CD4-positive, alpha-beta T cell (primary cell): ENCODE measurements around the gene ELAVL1. TPM values are rescaled to one million over a fixed set of nuclear protein-coding genes. Genes with fewer than 3 reads are reported as not detected.

Source experiments
- ATAC-seq: fragments of 200-7000 bp; cut with Tn5 transposase; one replicate; pipeline ENCODE4 v1.10.0; 2022; ENCODE audit warnings: mild to moderate bottlenecking; ENCODE audit not compliant: poor library complexity
- CTCF ChIA-PET: fragments of 350-600 bp; sonication (Branson Sonifier 250); formaldehyde crosslinking; loops from one replicate; lab custom pipeline; 2021; ENCODE audit warnings: antibody characterized with exemption, inconsistent platforms; lab: Charles Lee
- POLR2A ChIA-PET: fragments of 350-600 bp; sonication (Branson Sonifier 250); formaldehyde crosslinking; loops from one replicate; lab custom pipeline; 2021; ENCODE audit warnings: antibody characterized with exemption, inconsistent platforms; lab: Charles Lee
- DNase-seq, 14 experiments: peaks; one replicate each; pipeline ENCODE4 v3.0.0-alpha.2; 2013 to 2020; ENCODE audit warnings: mixed read lengths in 2 of 14
- H3K27ac ChIP-seq, 2 donors: one replicate each; pipeline versions ENCODE4 v1.5.1 to v1.7.0; 2013; ENCODE audit warnings: low read length in 2 of 2, low read depth in 1 of 2, mild to moderate bottlenecking in 1 of 2
- H3K27me3 ChIP-seq, 2 experiments: 1 replicate in 1 of 2; 2 replicates in 1 of 2; pipeline versions ENCODE4 v1.6.1 to v1.7.0; 2013; ENCODE audit warnings: low read length in 2 of 2, control low read depth in 1 of 2, mild to moderate bottlenecking in 1 of 2, moderate library complexity in 1 of 2; ENCODE audit not compliant: insufficient read depth in 2 of 2, control insufficient read depth in 1 of 2
- H3K36me3 ChIP-seq: one replicate; pipeline ENCODE4 v1.6.1; 2013; ENCODE audit warnings: low read length, control low read depth; ENCODE audit not compliant: insufficient read depth
- H3K4me1 ChIP-seq: one replicate; pipeline ENCODE4 v1.6.1; 2013; ENCODE audit warnings: low read length, control low read depth; ENCODE audit not compliant: insufficient read depth
- H3K4me3 ChIP-seq: one replicate; pipeline ENCODE4 v1.5.1; 2013; ENCODE audit warnings: mild to moderate bottlenecking, low read length, moderate library complexity
- H3K9me3 ChIP-seq, 2 experiments: 1 replicate in 1 of 2; 2 replicates in 1 of 2; pipeline versions ENCODE4 v1.6.1 to v1.7.0; 2013; ENCODE audit warnings: low read length in 2 of 2, mild to moderate bottlenecking in 2 of 2, control low read depth in 1 of 2, moderate library complexity in 1 of 2; ENCODE audit not compliant: control insufficient read depth in 1 of 2, insufficient read depth in 1 of 2
- H3K27ac Mint-ChIP-seq: one replicate; pipeline ENCODE4 v1.8.0; 2020; ENCODE audit warnings: mixed read lengths
- H3K27me3 Mint-ChIP-seq: one replicate; pipeline ENCODE4 v1.8.0; 2021; ENCODE audit warnings: mixed read lengths
- H3K36me3 Mint-ChIP-seq: one replicate; pipeline ENCODE4 v1.8.0; 2021; ENCODE audit warnings: low read depth, mixed read lengths
- H3K4me1 Mint-ChIP-seq: one replicate; pipeline ENCODE4 v1.8.0; 2021; ENCODE audit warnings: low read depth, mixed read lengths
- H3K4me3 Mint-ChIP-seq: one replicate; pipeline ENCODE4 v1.8.0; 2020; ENCODE audit warnings: mild to moderate bottlenecking, mixed read lengths
- H3K9me3 Mint-ChIP-seq: one replicate; pipeline ENCODE4 v1.8.0; 2020; ENCODE audit warnings: mixed read lengths
- intact Hi-C, 2 experiments: fragments of 100-400 bp; cut with DNase I in 1 of 2; cut with micrococcal nuclease in 1 of 2; formaldehyde crosslinking; loops; one replicate each; pipeline versions ENCODE4 v1.15.1 to v1.9.0; 2023 to 2025; cut with DNase I, micrococcal nuclease
- total RNA-seq, 174 experiments: library from RNA in 2 of 174; stranded (reverse) in 2 of 174; gene quantifications; one replicate each; pipeline ENCODE4 v1.2.3 and lab custom pipeline; 2021 to 2026
- TF ChIP-seq, protein P1 (sequence below): fragments of 200-600 bp; IDR thresholded peaks from one replicate; pipeline ENCODE4 v1.8.0; 2022; ENCODE audit warnings: antibody characterized with exemption, mild to moderate bottlenecking

Gene ELAVL1
- total RNA-seq, 2 experiments from 2014 or later, result 17.1 to 20.8 TPM

DNA sequence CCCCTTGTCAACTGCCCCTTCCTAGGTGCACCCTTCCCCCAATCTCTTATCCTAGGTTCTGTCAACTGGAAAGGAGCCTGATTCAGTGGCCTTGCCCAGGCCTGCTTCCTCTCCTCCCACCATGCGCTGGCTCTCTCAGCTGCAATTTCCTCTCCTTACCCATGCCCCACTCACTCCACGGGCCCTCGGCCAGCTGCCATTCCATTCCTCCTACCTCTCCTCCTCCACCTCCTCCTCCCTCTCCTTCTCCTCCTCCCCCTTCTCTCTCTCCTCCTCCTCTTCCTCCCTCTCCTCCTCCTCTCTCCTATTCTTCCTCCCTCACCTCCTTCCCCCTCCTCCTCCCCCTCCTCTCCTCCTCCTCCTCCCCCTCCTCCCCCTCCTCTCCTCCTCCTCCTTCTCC is 52.4 kb downstream of the ELAVL1 start:
- Histone ChIP-seq H3K9me3 (no peaks in the 10 kb centered on the region), H3K27ac (no peak overlapping the region), H3K4me3 (no peak overlapping the region), H3K4me1 (no peaks in the 10 kb centered on the region), H3K36me3 (no peaks in the 10 kb centered on the region), H3K27me3 (no peaks in the 10 kb centered on the region)
- TF ChIP-seq, protein P1, sequence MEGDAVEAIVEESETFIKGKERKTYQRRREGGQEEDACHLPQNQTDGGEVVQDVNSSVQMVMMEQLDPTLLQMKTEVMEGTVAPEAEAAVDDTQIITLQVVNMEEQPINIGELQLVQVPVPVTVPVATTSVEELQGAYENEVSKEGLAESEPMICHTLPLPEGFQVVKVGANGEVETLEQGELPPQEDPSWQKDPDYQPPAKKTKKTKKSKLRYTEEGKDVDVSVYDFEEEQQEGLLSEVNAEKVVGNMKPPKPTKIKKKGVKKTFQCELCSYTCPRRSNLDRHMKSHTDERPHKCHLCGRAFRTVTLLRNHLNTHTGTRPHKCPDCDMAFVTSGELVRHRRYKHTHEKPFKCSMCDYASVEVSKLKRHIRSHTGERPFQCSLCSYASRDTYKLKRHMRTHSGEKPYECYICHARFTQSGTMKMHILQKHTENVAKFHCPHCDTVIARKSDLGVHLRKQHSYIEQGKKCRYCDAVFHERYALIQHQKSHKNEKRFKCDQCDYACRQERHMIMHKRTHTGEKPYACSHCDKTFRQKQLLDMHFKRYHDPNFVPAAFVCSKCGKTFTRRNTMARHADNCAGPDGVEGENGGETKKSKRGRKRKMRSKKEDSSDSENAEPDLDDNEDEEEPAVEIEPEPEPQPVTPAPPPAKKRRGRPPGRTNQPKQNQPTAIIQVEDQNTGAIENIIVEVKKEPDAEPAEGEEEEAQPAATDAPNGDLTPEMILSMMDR, result no peak
- ChIA-PET POLR2A (interaction anchor here (1.7 kb wide), 1 partner anchor 9 kb away, joined by 8 read pairs; the partner anchor contains the start of gene TIMM44), CTCF (interaction anchor here (1.2 kb wide), 1 partner anchor 9 kb away, joined by 4 read pairs; the partner anchor contains the start of gene TIMM44)
- Mint-ChIP-seq H3K4me1 (no peaks in the 10 kb centered on the region), H3K36me3 (no peaks in the 10 kb centered on the region), H3K4me3 (no peak overlapping the region), H3K27me3 (no peaks in the 10 kb centered on the region), H3K27ac (no peak overlapping the region), H3K9me3 (no peaks in the 10 kb centered on the region)
- ATAC-seq, result no peak
- no peak for DNase-seq
- intact Hi-C loops, result no loop called here

DNA sequence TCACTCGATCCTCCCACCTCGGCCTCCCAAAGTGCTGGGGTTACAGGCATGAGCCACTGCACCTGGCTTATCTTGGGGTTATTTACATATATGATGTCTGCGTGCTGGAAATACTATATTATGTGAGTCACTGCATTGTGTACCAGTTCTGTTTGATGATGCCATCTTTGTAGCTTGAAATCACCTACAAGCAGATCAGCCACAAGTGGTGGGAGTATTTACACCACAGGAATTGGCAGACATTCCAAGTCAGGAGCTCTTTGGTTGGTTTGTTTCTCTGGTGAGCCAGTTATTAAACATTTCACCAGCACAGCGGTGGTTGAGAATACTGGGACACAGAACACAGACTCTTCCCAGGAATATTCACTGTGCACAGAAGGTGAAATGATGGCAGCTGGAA is 57.5 kb downstream of the ELAVL1 start:
- Mint-ChIP-seq H3K36me3 (peaks cover 9% of the 10 kb centered on the region), H3K4me1 (peaks cover 15% of the 10 kb centered on the region), H3K27ac (no peak overlapping the region), H3K9me3 (no peaks in the 10 kb centered on the region), H3K4me3 (no peak overlapping the region), H3K27me3 (no peaks in the 10 kb centered on the region)
- Histone ChIP-seq H3K27ac (no peak overlapping the region), H3K36me3 (no peaks in the 10 kb centered on the region), H3K27me3 (no peaks in the 10 kb centered on the region), H3K4me3 (no peak overlapping the region), H3K9me3 (no peaks in the 10 kb centered on the region), H3K4me1 (peaks cover 14% of the 10 kb centered on the region)
- CTCF ChIA-PET, result no interaction called here
- DNase-seq (no peak), ATAC-seq (no peak)
- TF ChIP-seq, protein P1, result no peak
- POLR2A ChIA-PET, result no interaction called here
- intact Hi-C loops, result loop anchor here (10.0 kb wide), 5 partner anchors 57 to 843 kb away; partner anchors contain the start of genes ELAVL1 (in 1 of the 2) and RAB11B (in 1 of the 2)

DNA sequence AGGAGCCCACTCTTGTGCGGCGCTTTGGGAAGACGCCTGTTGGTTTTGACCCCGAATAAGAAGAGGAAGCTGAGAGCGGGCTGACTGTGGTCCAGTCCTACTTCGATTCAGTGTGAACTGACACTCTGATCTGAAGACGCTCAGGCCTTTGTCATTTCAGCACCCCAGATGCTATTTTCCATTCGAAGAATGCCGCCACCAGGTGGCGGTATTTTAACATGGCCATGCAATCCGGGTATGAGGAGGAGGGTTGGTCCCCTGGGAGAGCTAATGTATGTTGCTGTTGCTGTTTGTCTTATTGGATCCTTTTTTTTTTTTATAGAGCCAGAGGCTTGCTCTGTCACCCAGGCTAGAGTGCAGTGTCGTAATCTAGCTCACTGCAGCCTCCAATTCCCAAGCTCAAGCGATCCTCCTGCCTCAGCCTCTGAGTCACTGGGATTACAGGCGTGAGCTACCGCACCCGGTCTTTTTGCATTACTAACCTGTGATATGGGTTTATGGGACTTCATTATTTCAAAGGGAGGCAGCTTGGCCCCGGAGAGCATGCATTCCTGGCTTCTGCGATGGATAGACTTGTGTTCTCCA is 61.2 kb downstream of the ELAVL1 start:
- intact Hi-C loops, result loop anchor here (1.0 to 10.0 kb wide), 10 partner anchors 17 to 888 kb away; partner anchors contain the start of genes CTXN1 (in 1 of the 2), ELAVL1 (in 1 of the 2), MAP2K7 (in 1 of the 2) and MBD3L1 (in 1 of the 2)

More for the DNA sequence above, 61.2 kb downstream of the ELAVL1 start:
- H3K27me3 Mint-ChIP-seq, result no peaks in the 10 kb centered on the region
- H3K27ac Mint-ChIP-seq, result peak overlapping the region; percentile 87
- ChIA-PET CTCF (interaction anchor here (0.6 to 3.1 kb wide), 17 partner anchors 8 to 410 kb away, joined by 3 to 36 read pairs (median 4); partner anchors contain the start of genes ELAVL1, NDUFA7, RPS28 and SNAPC2), POLR2A (interaction anchor here (0.9 to 2.6 kb wide), 18 partner anchors 8 to 1520 kb away, joined by 3 to 47 read pairs (median 6); partner anchors contain the start of genes CERS4, ELAVL1, KHSRP and MAP2K7)
- no peaks in the 10 kb centered on the region for H3K9me3 ChIP-seq
- H3K27me3 ChIP-seq, result no peaks in the 10 kb centered on the region
- peak overlapping the region; percentile 96 to 97 for H3K27ac ChIP-seq
- TF ChIP-seq, protein P1, result peak; percentile 94
- peaks cover 32% of the 10 kb centered on the region for H3K4me1 Mint-ChIP-seq
- H3K4me1 ChIP-seq, result peaks cover 30% of the 10 kb centered on the region
- H3K36me3 ChIP-seq, result peaks cover 14% of the 10 kb centered on the region
- DNase-seq (peak; percentile 75 to 92 (median 84)), ATAC-seq (peak; percentile 45)
- peaks cover 25% of the 10 kb centered on the region for H3K36me3 Mint-ChIP-seq
- peak overlapping the region; percentile 97 for H3K4me3 ChIP-seq
- no peaks in the 10 kb centered on the region for H3K9me3 Mint-ChIP-seq
- H3K4me3 Mint-ChIP-seq, result peak overlapping the region; percentile 95
